Upper lobe of right lung (tissue), 1 donor: ENCODE data around the gene MINPP1. TPM values are rescaled to one million over a fixed set of nuclear protein-coding genes. Genes with fewer than 3 reads are reported as not detected.

Experiments used
- ATAC-seq: fragments of 200-7000 bp; cut with Tn5 transposase; one replicate; pipeline ENCODE4 v1.9.1; 2020; ENCODE audit warnings: mild to moderate bottlenecking, moderate library complexity
- DNase-seq: peaks from one replicate; pipeline ENCODE4 v3.0.0-alpha.2; 2020
- H3K27ac ChIP-seq: fragments of 200-600 bp; one replicate; pipeline ENCODE4 v1.8.0; 2022
- H3K27me3 ChIP-seq: fragments of 200-600 bp; one replicate; pipeline ENCODE4 v1.8.0; 2022; ENCODE audit warnings: mild to moderate bottlenecking
- H3K36me3 ChIP-seq: fragments of 200-600 bp; one replicate; pipeline ENCODE4 v1.8.0; 2022
- H3K4me1 ChIP-seq: fragments of 200-600 bp; one replicate; pipeline ENCODE4 v1.8.0; 2022
- H3K4me3 ChIP-seq: fragments of 200-600 bp; one replicate; pipeline ENCODE4 v1.8.0; 2022; ENCODE audit warnings: mild to moderate bottlenecking
- H3K9me3 ChIP-seq: fragments of 200-600 bp; one replicate; pipeline ENCODE4 v1.8.0; 2022
- intact Hi-C: fragments of 100-400 bp; cut with DNase I; formaldehyde crosslinking; loops from one replicate; pipeline ENCODE4 v1.11.0; 2022
- total RNA-seq: library from RNA; stranded (reverse); fragmentation: NEBNext Ultra II Directional; extraction: Animal tissue kit (Norgen Biotek cat#: 25700); gene quantifications from one replicate; pipeline ENCODE4 v1.2.1, GENCODE V29; 2021
- TF ChIP-seq, protein P1 (sequence below): fragments of 200-600 bp; IDR thresholded peaks from one replicate; pipeline ENCODE4 v1.8.0; 2022; ENCODE audit warnings: antibody characterized with exemption
- donor health status: DM: no; HTN: yes; CAD: no; lungs with severe emphysema.

MINPP1 gene
- total RNA-seq, 1 donor from 2014 or later, result 15.4 TPM

DNA sequence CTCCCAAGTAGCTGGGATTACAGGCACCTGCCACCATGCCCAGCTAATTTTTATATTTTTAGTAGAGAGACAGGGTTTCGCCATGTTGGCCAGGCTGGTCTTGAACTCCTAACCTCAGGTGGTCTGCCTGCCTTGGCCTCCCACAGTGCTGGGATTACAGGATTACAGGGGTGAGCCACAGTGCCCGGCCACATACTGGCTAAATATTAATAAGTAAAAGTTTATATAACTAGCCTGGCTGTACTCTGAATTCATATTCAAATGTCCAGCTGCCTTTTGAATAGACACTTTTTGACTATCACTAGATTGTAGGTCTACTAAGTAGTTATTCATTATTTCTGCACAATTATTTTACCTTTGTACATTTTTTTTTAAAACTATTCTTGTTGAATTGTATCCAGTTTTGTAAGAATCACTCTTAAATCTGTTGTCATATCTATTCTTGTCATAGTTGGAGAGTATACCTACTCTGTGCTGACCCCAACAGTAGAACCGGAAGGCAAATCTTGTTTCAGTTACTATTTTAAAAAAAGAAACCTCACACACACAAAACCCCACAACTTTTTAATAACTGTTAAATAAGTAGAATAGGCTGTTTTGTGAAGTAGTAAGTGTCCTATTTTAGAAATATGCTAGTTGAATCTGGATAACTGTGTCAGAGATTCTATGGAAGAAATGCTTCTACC, 29.6 kb downstream of the MINPP1 start:
- Histone ChIP-seq H3K27ac (peak overlapping the region; percentile 62), H3K9me3 (peaks cover 4% of the 10 kb centered on the region), H3K4me1 (peaks cover 22% of the 10 kb centered on the region), H3K4me3 (no peak overlapping the region), H3K36me3 (peaks cover 5% of the 10 kb centered on the region), H3K27me3 (no peaks in the 10 kb centered on the region)
- no peak for DNase-seq
- intact Hi-C loops, result loop anchor here (10.0 kb wide), 1 partner anchor 200 kb away; no protein-coding TSS in a partner anchor
- no peak for ATAC-seq
- TF ChIP-seq, protein P1, sequence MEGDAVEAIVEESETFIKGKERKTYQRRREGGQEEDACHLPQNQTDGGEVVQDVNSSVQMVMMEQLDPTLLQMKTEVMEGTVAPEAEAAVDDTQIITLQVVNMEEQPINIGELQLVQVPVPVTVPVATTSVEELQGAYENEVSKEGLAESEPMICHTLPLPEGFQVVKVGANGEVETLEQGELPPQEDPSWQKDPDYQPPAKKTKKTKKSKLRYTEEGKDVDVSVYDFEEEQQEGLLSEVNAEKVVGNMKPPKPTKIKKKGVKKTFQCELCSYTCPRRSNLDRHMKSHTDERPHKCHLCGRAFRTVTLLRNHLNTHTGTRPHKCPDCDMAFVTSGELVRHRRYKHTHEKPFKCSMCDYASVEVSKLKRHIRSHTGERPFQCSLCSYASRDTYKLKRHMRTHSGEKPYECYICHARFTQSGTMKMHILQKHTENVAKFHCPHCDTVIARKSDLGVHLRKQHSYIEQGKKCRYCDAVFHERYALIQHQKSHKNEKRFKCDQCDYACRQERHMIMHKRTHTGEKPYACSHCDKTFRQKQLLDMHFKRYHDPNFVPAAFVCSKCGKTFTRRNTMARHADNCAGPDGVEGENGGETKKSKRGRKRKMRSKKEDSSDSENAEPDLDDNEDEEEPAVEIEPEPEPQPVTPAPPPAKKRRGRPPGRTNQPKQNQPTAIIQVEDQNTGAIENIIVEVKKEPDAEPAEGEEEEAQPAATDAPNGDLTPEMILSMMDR, result no peak

DNA sequence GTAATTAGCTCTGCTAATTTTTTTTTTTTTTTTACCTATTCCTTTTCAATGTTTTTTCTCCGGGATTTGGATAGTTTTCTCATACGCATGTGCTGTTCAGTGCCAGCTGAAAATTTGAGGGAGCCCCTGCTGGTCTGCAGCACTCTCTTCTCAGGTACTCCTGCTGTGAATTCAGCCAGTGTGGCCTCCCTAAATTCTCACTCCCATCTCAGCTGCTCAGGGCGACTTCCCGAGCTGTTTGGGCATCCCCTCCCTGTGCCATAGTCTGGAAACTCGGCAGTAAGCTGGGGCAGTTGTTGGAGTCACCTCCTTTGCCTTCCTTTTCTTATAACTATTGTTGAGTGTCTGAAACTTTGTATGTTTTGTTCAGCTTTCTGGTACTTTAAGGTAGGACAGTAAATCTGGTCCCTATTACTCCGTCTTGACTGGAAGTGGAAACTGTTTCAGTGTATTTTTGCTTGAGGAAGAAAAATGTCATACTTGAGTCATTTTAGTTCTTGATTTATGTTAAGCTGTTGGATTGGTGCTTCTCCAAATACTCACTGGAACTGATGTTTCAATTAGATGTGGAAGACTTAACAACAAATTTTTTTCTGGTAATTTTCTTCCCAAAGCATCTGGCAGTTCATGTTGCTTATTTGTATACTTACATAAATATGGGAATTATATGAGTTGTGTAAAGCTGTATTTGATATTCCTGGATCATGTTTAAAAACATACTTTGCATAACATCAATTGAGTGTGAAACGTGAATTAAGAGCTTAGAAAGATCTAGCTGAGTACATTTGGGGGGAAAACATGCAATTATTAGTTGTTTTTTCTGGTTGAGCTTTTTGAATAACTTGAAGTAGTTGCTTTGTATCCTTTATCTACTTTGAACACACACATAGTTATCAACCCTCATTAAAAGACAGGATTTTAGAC, 33.7 kb downstream of the MINPP1 start:
- H3K4me1 ChIP-seq, result peaks cover 11% of the 10 kb centered on the region
- TF ChIP-seq, protein P1, result no peak
- no peaks in the 10 kb centered on the region for H3K36me3 ChIP-seq
- H3K27ac ChIP-seq, result no peak overlapping the region
- no peaks in the 10 kb centered on the region for H3K9me3 ChIP-seq
- no peak overlapping the region for H3K4me3 ChIP-seq
- no peak for ATAC-seq
- no peaks in the 10 kb centered on the region for H3K27me3 ChIP-seq
- intact Hi-C loops, result loop anchor here (10.0 kb wide), 1 partner anchor 196 kb away; no protein-coding TSS in a partner anchor
- DNase-seq, result no peak

DNA sequence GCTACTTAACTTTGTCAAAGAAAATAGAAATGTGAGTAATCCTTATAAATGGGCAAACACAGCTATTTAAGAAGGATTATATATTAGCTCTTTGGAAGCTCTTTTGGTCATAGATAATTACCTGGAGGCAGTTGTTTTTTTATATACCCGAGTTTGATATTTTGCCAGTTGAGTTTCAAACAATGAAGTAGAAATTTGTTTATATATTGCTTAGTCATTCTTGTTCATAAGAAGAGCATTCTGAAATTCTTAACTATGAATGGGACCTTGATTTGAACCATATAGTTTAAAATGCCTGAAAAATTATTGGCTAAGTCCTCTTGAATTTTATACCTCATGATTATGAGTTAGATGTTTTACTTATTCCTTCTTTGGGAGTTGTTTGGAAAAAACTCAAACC, 36.4 kb downstream of the MINPP1 start:
- Histone ChIP-seq H3K27me3 (no peaks in the 10 kb centered on the region), H3K36me3 (no peaks in the 10 kb centered on the region), H3K4me1 (peaks cover 12% of the 10 kb centered on the region), H3K27ac (no peak overlapping the region), H3K4me3 (no peak overlapping the region), H3K9me3 (no peaks in the 10 kb centered on the region)
- DNase-seq (no peak), ATAC-seq (no peak)
- intact Hi-C loops, result no loop called here
- TF ChIP-seq, protein P1, result no peak

- no peaks in the 10 kb centered on the region for H3K9me3 ChIP-seq
- H3K27me3 ChIP-seq, result no peaks in the 10 kb centered on the region
- H3K4me1 ChIP-seq, result peaks cover 29% of the 10 kb centered on the region
- ATAC-seq, result no peak
- TF ChIP-seq, protein P1, result no peak
- H3K36me3 ChIP-seq, result no peaks in the 10 kb centered on the region
- DNase-seq, result no peak
- H3K4me3 ChIP-seq, result no peak overlapping the region
- peak overlapping the region; percentile 77 for H3K27ac ChIP-seq
- intact Hi-C loops, result no loop called here
These were observed 40.0 kb downstream of the MINPP1 start for GRCh38 chr10:87544721-87545120.

DNA sequence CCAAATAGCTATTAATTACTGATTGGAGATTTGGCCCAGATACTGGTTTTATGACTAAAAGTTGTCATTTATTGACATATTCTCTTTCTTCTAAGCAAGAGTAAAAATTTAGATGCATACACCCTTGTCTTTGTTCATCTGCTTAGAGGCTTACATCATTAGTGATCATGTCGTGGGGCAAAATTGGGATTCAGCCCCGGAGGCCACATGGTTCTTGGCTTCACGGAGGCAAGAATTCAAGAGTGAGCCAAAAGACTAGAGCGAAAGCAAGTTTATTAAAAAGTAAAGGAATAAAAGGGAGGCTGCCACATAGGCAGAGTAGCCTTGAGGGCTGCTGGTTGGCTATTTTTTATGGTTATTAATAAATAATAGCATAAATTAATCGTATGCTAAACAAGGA, 41.1 kb downstream of the MINPP1 start:
- no peak for ATAC-seq
- TF ChIP-seq, protein P1, result no peak
- H3K4me3 ChIP-seq, result no peak overlapping the region
- no peaks in the 10 kb centered on the region for H3K27me3 ChIP-seq
- DNase-seq, result no peak
- no peaks in the 10 kb centered on the region for H3K36me3 ChIP-seq
- H3K9me3 ChIP-seq, result no peaks in the 10 kb centered on the region
- H3K27ac ChIP-seq, result peak overlapping the region; percentile 77
- H3K4me1 ChIP-seq, result peaks cover 29% of the 10 kb centered on the region
- intact Hi-C loops, result no loop called here
